ENCODE measurements around the gene KPNA6.

The KPNA6 gene

DNA sequence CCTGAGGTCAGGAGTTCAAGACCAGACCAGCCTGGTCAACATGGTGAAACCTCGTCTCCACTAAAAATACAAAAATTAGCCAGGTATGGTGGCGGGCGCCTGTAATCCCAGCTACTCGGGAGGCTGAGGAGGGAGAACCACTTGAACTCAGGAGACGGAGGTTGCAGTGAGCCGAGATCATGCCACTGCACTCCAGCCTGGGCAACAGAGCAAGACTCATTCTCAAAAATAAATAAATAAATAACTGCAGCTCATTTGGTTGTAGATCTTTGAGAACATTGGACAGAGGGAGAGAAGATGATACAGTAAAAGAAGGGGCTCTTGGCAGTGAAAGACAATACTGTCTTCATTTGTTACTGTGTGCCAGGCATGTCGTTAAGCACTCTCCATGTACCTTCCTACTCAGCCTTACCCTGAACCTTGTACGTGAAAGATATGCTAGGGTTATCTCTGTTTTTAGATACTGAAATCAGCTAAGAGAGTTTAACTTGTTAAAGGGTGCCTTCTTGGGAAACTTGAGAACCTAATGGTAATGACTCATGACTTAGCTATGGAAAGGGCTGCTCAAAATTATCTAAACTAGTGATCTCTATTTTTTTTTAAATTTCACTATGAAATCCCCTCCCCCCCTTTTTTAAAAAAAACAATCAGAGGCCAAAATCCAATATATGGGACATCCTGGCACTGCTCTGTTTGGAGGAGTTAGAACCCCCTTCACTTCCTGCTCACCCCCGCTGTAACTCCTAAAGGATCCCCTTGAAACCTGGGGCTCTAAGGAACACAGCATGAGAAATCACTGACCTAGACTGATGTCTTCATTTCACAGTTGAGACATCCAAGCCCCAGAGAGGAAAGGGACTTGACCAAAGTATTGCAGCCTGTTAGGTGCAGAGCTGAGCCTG lies 6.8 kb upstream of the KPNA6 start:
- TF ChIP-seq SIN3A (IDR thresholded peaks at IDR 0.05; ENCODE audit: borderline replicate concordance, insufficient read depth, low read length) (no peak), FOXP2 (optimal IDR thresholded peaks at IDR 0.05; ENCODE audit: borderline replicate concordance, extremely low read depth, extremely low read length, insufficient read depth) (no peak), TAF1 (IDR thresholded peaks at IDR 0.05; ENCODE audit: borderline replicate concordance, insufficient read depth, low read length) (no peak), POLR2AphosphoS5 (IDR thresholded peaks at IDR 0.05; ENCODE audit: low read depth, low read length) (no peak)
- TF ChIP-seq, protein P1, sequence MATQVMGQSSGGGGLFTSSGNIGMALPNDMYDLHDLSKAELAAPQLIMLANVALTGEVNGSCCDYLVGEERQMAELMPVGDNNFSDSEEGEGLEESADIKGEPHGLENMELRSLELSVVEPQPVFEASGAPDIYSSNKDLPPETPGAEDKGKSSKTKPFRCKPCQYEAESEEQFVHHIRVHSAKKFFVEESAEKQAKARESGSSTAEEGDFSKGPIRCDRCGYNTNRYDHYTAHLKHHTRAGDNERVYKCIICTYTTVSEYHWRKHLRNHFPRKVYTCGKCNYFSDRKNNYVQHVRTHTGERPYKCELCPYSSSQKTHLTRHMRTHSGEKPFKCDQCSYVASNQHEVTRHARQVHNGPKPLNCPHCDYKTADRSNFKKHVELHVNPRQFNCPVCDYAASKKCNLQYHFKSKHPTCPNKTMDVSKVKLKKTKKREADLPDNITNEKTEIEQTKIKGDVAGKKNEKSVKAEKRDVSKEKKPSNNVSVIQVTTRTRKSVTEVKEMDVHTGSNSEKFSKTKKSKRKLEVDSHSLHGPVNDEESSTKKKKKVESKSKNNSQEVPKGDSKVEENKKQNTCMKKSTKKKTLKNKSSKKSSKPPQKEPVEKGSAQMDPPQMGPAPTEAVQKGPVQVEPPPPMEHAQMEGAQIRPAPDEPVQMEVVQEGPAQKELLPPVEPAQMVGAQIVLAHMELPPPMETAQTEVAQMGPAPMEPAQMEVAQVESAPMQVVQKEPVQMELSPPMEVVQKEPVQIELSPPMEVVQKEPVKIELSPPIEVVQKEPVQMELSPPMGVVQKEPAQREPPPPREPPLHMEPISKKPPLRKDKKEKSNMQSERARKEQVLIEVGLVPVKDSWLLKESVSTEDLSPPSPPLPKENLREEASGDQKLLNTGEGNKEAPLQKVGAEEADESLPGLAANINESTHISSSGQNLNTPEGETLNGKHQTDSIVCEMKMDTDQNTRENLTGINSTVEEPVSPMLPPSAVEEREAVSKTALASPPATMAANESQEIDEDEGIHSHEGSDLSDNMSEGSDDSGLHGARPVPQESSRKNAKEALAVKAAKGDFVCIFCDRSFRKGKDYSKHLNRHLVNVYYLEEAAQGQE (IDR thresholded peaks at IDR 0.05; ENCODE audit: insufficient read depth in 1 of 2, low read depth in 2 of 2, low read length in 2 of 2), result no peak

DNA sequence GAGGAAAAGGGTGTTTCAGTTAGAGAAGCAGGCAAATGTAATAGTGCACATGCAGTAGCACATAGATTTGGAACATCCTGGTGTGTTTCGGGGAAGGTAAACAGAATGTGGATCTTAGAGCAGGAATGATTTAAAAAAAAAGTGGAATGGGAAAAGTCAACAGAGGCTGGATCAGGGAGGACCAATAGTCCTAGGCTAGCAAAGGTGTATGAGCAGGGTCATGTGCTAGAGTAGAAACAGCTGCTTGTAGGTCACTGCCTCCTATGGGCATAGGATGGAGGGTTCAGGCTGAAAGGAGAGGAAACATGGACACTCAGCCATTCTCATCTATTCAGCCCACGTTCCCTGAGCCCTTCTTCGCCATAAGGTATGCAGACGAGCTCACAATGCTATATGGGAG lies 3.7 kb upstream of the KPNA6 start:
- no peak for TF ChIP-seq SIN3A (IDR thresholded peaks at IDR 0.05; ENCODE audit: borderline replicate concordance, insufficient read depth, low read length)

DNA sequence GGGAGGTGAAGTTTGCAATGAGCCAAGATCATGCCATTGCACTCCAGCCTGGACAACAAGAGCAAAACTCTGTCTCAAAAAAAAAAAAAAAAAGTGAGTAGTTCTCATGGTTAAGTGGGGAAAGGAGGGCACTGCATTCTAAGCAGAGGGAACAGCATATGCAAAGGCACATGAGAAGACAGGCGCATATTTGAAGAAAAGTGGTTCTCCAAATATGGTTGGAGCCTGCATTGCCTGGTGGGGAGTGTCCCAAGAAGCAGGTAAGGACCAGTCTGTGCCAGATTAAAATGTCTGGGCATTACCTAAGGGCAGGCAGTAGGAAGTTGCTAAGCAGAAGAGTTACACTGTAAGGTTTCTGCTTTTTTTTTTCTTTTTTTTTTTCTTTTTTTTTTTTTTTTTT lies 2.5 kb upstream of the KPNA6 start:
- TF ChIP-seq TAF1 (IDR thresholded peaks at IDR 0.05; ENCODE audit: borderline replicate concordance, insufficient read depth, low read length), result no peak
- no peak for TF ChIP-seq SIN3A (IDR thresholded peaks at IDR 0.05; ENCODE audit: borderline replicate concordance, insufficient read depth, low read length)
- TF ChIP-seq, protein P1 (IDR thresholded peaks at IDR 0.05; ENCODE audit: insufficient read depth in 1 of 2, low read depth in 2 of 2, low read length in 2 of 2), result no peak
- TF ChIP-seq POLR2AphosphoS5 (IDR thresholded peaks at IDR 0.05; ENCODE audit: low read depth, low read length), result no peak
- no peak for TF ChIP-seq FOXP2 (optimal IDR thresholded peaks at IDR 0.05; ENCODE audit: borderline replicate concordance, extremely low read depth, extremely low read length, insufficient read depth)

DNA sequence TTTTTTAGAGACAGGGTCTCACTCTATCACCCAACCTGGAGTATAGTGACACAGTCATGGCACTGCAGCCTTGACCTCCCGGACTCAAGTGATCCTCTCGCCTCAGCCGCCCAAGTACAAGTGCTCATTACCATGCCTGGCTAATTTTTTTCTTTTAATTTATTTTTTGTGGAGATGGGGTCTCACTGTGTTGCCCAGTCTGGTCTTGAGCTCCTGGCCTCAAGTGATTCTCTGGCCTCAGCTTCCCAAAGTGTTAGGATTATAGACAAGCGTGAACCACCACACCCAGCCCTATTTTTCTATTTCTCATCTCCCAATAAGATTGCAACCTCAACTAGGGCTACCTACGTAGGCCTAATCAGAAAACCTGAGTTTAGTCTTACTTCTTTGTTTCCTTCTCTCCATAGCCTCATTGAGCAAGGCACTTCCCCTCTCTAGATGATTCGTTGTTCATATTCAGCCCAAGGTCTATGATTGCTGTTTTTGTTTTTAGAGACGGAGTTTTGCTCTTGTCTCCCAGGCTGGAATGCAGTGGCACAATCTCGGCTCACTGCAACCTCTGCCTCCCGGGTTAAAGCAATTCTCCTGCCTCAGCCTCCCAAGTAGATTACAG lies 1.1 kb upstream of the KPNA6 start:
- no peak for TF ChIP-seq FOXP2 (optimal IDR thresholded peaks at IDR 0.05; ENCODE audit: borderline replicate concordance, extremely low read depth, extremely low read length, insufficient read depth)
- TF ChIP-seq, protein P1 (IDR thresholded peaks at IDR 0.05; ENCODE audit: insufficient read depth in 1 of 2, low read depth in 2 of 2, low read length in 2 of 2), result no peak
- TF ChIP-seq TAF1 (IDR thresholded peaks at IDR 0.05; ENCODE audit: borderline replicate concordance, insufficient read depth, low read length), result no peak
- no peak for TF ChIP-seq SIN3A (IDR thresholded peaks at IDR 0.05; ENCODE audit: borderline replicate concordance, insufficient read depth, low read length)
- no peak for TF ChIP-seq POLR2AphosphoS5 (IDR thresholded peaks at IDR 0.05; ENCODE audit: low read depth, low read length)

DNA sequence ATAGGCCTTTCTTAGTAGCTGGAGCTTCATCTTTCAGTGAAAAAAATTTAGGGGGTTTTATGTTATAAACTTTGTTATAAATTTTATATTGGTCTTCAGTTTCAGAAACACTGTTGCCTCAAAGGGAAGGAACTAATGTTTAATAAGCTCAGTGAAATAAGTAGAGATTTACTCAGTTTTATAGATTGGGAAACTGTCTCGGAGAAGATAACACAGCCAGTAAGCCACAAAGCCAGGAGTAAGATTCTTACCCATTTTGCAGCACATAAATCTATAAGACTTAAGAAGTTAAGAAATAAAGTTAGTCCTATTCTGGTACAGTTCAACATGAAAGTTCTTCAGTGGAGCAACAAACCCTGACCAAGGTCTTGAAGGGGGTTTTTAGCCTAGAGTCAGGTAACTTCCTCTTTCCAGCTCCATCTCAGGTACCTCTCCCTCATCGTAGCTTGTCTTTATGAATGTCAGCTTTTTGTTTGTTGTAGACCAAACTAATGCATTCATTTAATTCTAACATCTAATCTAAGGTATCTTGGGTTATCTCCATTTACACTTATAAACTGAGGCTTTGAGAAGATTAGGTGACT lies 3.3 kb downstream of the KPNA6 start:
- TF ChIP-seq FOXP2 (optimal IDR thresholded peaks at IDR 0.05; ENCODE audit: borderline replicate concordance, extremely low read depth, extremely low read length, insufficient read depth) (no peak), SIN3A (IDR thresholded peaks at IDR 0.05; ENCODE audit: borderline replicate concordance, insufficient read depth, low read length) (no peak), POLR2AphosphoS5 (IDR thresholded peaks at IDR 0.05; ENCODE audit: low read depth, low read length) (no peak), TAF1 (IDR thresholded peaks at IDR 0.05; ENCODE audit: borderline replicate concordance, insufficient read depth, low read length) (no peak)
- TF ChIP-seq, protein P1 (IDR thresholded peaks at IDR 0.05; ENCODE audit: insufficient read depth in 1 of 2, low read depth in 2 of 2, low read length in 2 of 2), result no peak

Data from PFSK-1 (cell line).